GM12872 (cell line): ENCODE measurements around the gene SMAD3.

Source experiments
- TF ChIP-seq, protein P1 (sequence below): IDR thresholded peaks from 3 replicates; pipeline ENCODE4 v1.5.1; 2011; ENCODE audit warnings: low read depth, mild to moderate bottlenecking, low read length, moderate library complexity; ENCODE audit not compliant: insufficient read depth

Gene SMAD3

DNA sequence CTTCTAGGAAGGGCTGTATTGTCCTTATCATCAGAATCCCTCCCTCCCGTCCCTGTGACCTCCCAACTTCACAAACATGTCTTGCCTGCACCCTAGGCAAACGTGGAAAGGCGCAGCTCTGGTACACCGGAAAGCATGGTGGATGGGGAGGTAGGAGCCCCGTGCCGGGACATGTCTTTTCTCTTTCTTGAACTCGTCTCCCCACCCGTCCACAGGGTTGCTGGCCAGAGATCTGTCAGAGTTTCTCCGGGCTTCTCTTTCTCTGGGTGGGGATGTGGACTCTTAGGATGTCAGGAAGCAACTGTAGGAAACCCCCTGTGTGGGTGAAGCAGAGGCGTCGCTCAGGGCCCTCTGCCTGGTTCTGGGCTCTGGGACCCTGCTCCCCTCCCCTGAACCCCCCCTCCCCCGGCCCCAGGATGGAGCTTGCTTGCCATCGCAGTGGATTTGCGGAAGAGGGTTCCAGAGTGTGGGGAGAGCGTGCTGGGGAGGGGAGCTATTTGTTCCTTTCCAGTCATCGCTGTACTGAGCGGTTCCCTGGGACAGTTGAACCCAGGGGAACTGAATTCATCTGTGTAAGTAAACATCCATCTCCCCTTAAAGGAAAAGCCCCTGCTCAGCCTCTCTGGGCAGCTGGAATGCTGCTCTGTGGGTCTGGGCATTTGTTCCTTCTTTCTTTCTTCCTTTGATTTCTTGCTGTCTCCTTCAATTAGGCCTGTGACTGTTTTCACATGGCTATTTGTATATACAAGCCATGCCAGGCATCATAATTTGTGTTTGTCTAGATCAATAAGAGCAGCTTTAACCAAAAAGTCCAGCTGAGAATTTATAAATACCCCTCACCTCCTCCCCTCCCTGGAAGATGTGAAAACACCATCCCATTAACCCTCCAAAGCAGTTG is 72.8 kb downstream of the SMAD3 start:
- TF ChIP-seq, protein P1, sequence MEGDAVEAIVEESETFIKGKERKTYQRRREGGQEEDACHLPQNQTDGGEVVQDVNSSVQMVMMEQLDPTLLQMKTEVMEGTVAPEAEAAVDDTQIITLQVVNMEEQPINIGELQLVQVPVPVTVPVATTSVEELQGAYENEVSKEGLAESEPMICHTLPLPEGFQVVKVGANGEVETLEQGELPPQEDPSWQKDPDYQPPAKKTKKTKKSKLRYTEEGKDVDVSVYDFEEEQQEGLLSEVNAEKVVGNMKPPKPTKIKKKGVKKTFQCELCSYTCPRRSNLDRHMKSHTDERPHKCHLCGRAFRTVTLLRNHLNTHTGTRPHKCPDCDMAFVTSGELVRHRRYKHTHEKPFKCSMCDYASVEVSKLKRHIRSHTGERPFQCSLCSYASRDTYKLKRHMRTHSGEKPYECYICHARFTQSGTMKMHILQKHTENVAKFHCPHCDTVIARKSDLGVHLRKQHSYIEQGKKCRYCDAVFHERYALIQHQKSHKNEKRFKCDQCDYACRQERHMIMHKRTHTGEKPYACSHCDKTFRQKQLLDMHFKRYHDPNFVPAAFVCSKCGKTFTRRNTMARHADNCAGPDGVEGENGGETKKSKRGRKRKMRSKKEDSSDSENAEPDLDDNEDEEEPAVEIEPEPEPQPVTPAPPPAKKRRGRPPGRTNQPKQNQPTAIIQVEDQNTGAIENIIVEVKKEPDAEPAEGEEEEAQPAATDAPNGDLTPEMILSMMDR = no peak

DNA sequence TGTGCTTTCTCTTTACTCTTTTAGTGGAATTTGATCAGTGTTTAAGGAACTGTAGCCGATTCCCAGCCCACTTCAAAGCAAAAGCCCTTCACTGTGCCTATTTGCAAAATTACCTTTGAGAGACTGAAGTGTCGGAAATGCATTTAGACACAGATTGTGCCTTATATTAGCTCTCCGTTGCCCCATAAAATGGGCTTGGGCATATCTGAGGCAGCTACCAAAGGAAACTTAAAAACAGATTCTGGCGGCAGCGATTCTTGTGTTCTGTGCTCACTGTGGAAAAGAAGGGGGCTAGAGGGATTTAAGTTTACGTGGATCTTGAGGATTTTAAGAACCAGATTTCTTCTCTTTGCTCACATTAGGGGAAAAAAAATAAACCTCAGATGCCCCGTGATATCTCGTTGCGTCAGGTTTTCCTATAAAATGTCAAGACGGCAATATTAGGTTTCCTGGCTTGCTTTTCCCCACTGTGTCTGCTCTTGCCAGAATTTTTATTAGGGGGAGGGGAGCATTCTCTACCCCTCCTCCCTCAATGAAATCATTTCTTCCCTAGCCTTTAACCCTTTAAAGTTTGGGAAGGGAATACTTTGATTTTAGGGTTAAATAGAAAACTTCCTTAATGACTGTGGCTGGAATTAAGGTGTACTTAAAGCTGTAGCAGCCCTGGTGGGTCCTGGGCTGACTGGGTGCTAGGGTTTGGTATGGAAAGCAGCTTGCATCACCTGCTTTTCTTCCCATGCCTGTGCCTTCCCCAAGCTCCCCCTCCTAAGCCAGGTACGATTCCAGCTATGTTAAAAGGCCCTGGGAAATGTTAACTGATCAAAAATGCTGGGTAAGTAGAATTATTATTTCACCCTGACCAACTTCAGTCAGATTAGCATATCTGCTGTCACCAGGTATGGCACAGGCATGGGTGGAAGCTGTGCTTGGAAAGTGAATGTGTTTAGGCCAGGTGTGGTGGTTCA is 73.8 kb downstream of the SMAD3 start:
- TF ChIP-seq, protein P1 = no peak

DNA sequence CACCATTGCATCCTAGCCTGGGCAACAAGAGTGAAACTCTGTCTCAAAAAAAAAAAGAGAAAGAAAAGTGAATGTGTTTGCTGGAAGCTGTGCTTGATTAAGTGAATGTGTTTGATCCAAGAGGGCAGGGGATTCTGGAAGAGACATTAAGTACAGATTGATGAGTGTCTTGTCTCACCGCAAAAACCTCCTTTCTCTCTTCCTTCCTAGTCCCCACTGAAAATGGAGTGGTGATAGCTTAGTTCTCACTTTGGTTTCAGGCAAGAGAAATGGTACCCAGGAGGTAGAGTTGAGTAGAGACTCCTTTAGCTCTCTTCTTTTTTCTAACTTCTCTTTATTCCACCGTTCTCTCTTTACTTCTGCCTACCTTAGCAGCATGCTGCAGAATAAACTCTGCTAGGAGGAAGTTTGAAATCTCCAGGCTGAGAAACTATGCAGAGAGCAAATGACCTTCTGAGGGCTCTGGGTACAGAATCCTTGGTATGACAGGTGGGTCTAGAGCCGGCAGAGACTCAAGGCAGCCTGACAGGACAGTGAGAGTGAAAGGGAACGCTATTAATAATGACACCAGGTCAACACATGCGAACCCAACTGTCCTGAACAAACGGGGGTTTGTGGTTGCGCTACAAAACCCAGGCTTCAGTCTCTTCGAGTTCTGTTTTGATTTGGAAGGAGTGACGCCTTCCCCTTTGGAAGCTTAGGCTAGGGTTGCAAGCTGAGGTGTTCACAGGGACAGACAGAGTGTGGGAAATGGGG is 74.9 kb downstream of the SMAD3 start:
- TF ChIP-seq, protein P1 = 0 out of 3 replicates have a peak, but pooled peaks have one; percentile 4

DNA sequence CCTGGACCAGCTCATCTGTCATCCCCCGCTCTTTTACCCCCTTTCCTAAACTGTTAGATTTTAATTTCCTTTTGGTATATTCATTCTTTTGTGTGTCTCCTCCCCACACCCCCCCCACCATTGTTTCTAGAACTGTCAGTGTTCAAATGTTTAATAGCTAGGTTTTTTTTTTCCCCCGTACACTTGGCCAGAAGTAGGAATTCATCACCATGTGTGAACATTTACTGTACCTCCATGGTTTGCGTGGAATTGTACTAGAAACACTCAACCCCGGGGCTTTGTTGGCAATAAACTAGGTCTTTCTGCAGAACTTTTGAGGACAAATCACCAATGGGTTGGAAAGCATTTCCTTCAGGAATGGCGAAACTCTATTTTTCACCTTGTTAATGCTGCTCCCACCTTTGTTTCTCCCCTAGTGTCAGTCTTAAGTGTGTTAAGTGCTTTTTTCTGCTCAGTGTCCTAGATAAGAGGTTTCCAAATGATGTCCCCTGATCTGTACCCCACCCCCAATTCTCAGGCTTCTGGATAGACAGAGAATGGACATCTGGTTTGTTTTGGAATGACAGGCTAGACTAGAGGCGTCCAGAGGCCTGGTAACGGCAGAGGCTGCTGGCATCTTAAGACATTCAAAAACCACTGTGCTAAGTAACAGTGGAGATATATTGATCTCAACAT is 76.8 kb downstream of the SMAD3 start:
- TF ChIP-seq, protein P1 = no peak

DNA sequence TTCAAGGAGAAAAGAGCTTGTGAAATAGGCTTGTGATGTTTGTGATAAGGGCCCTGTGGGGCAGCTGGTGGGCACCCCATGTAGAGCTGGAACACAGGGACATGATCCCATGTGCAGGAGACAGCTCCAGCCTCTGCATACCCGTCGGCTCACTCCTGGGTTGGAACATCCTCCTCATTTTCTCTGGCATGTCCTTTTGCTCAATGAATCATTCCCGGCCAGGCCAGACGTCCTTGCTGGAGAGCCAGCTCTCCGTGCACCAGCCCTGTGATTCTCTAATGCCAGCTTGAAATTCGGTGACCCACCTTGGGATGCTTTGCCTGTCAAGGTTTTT is 77.3 kb downstream of the SMAD3 start:
- TF ChIP-seq, protein P1 = no peak

DNA sequence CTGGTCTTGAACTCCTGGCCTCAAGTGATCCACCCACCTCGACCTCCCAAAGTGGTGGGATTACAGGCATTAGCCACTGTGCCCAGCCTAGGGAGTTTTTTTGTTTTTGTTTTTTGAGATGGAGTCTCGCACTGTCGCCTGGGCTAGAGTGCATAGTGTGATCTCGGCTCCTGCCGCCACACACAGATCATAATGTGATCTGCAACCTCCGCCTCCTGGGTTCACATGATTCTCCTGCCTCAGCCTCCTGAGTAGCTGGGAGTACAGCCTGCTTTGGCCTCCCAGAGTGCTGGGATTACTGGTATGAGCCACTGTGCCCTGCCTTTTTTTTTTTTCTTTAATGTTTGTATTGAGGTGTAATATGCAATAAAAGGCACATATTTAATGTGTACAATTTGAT is 78.2 kb downstream of the SMAD3 start:
- TF ChIP-seq, protein P1 = no peak
